ENCODE results near the gene WBP2. TPM values are rescaled to one million over a fixed set of nuclear protein-coding genes. Genes with fewer than 3 reads are reported as not detected.

The WBP2 gene
- total and polyA plus RNA-seq, 2 of the 13 experiments (the other 11 are each of a cell fraction or from before 2014, with no cell fraction given) = 29.2 to 29.5 TPM

DNA sequence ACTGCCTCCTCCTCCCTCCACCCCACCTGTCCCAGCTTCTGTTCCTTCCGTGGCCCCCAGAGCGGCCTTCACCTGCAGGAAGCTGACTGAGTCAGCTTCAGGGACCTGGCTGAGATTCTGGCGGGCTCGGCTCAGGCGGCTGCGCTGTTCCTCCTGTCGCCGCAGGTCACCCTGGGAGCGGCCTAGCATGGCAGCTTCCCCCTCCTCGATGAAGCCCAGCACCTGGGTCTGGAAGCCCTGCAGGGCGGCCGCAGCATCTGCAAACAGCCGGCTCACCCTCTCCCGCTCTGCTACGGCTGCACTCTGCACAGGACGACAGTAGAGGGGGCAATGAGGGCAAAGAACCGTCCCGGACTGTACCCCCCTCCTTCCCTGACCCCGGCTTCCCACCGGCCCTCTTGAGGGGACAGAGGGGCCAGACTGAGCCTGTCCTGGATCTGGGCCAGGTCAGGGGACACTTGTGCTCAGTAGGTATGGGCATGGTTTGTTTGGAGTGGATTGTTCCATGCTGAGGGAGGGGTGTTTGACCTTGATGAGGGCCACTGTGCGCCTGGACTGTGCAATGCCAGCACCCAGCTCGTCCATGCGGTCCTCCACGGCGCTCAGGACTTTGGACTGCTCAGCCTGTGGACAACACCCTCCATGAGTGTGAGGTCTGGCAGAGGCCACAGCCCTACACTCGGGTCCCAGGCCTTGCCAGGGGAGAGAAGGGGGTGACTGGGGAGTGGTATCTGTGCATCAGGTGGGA is 21.2 kb upstream of the WBP2 start (continued):
- TF ChIP-seq, protein P1, sequence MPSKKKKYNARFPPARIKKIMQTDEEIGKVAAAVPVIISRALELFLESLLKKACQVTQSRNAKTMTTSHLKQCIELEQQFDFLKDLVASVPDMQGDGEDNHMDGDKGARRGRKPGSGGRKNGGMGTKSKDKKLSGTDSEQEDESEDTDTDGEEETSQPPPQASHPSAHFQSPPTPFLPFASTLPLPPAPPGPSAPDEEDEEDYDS (CRISPR knock-in tag; IDR thresholded peaks at IDR 0.05) = peak; percentile 91
- TF ChIP-seq ZNF713 (CRISPR knock-in tag; IDR thresholded peaks at IDR 0.05) (no peak), ZNF746 (CRISPR knock-in tag; IDR thresholded peaks at IDR 0.05) (peak; percentile 99), CCAR2 (optimal IDR thresholded peaks at IDR 0.05; ENCODE audit: low read depth, low read length) (peak; percentile 28), ZNF350 (CRISPR knock-in tag; IDR thresholded peaks at IDR 0.05; ENCODE audit: borderline replicate concordance, low read depth) (peak; percentile 95), KAT8 (CRISPR knock-in tag; IDR thresholded peaks at IDR 0.05) (peak; percentile 82), GPN1 (CRISPR knock-in tag; IDR thresholded peaks at IDR 0.05; ENCODE audit: borderline replicate concordance) (peak; percentile 8; the same call in 1 of the 2 replicates), ZNF224 (CRISPR knock-in tag; IDR thresholded peaks at IDR 0.05) (peak; percentile 98), ETV5 (CRISPR knock-in tag; IDR thresholded peaks at IDR 0.05; ENCODE audit: borderline replicate concordance) (peak; percentile 77; the same call in 1 of the 2 replicates), MXD4 (CRISPR knock-in tag; IDR thresholded peaks at IDR 0.05) (peak; percentile 34; the same call in 1 of the 2 replicates), SOX13 (IDR thresholded peaks at IDR 0.05) (peak; percentile 59; the same call in 1 of the 2 replicates), SOX13 (CRISPR knock-in tag; conservative IDR thresholded peaks at IDR 0.05 in 1 of 2, IDR thresholded peaks at IDR 0.05 in 1 of 2) (peak; percentile 42 to 92; a peak in 2 of 4 replicates), POLR2G (IDR thresholded peaks at IDR 0.05; ENCODE audit: low read depth, low read length) (peak; percentile 97), MAZ (IDR thresholded peaks at IDR 0.05; ENCODE audit: borderline replicate concordance, low read depth, low read length) (no peak), MAZ (CRISPR knock-in tag; IDR thresholded peaks at IDR 0.05; ENCODE audit: low read depth) (peak; percentile 91; the same call in 1 of the 2 replicates), MAFG (CRISPR knock-in tag; IDR thresholded peaks at IDR 0.05) (no peak), REXO4 (CRISPR knock-in tag; IDR thresholded peaks at IDR 0.05; ENCODE audit: borderline replicate concordance) (no peak), ZFAT (CRISPR knock-in tag; conservative IDR thresholded peaks at IDR 0.05) (no peak), ZNF136 (CRISPR knock-in tag; IDR thresholded peaks at IDR 0.05; ENCODE audit: low read depth) (peak; percentile 95), CBX1 (IDR thresholded peaks at IDR 0.05; ENCODE audit: low read depth) (peak; percentile 58), ZFX (CRISPR knock-in tag; IDR thresholded peaks at IDR 0.05; ENCODE audit: low read depth) (peak; percentile 97), BCL6 (CRISPR knock-in tag; IDR thresholded peaks at IDR 0.05) (peak; percentile 85), MIER3 (CRISPR knock-in tag; IDR thresholded peaks at IDR 0.05; ENCODE audit: borderline replicate concordance) (peak; percentile 89; the same call in 1 of the 2 replicates), SMARCE1 (IDR thresholded peaks at IDR 0.05; ENCODE audit: borderline replicate concordance) (no peak), SP1 (IDR thresholded peaks at IDR 0.05) (no peak), SP1 (CRISPR knock-in tag; IDR thresholded peaks at IDR 0.05) (peak; percentile 51; the same call in 1 of the 2 replicates), KDM5B (CRISPR knock-in tag; IDR thresholded peaks at IDR 0.05; ENCODE audit: borderline replicate concordance) (peak; percentile 53), GTF3A (CRISPR knock-in tag; conservative IDR thresholded peaks at IDR 0.05) (peak; percentile 93; the same call in 1 of the 2 replicates), ZMYM2 (CRISPR knock-in tag; IDR thresholded peaks at IDR 0.05) (peak; percentile 91), ZNF317 (CRISPR knock-in tag; IDR thresholded peaks at IDR 0.05) (peak; percentile 91), ZNF232 (CRISPR knock-in tag; IDR thresholded peaks at IDR 0.05; ENCODE audit: borderline replicate concordance) (peak; percentile 92), ZNF251 (CRISPR knock-in tag; IDR thresholded peaks at IDR 0.05) (no peak), ZKSCAN5 (CRISPR knock-in tag; IDR thresholded peaks at IDR 0.05) (no peak), ZNF260 (CRISPR knock-in tag; IDR thresholded peaks at IDR 0.05; ENCODE audit: borderline replicate concordance, low read depth) (0 out of 2 replicates have a peak, but pooled peaks have one; percentile 30)

Measured in HepG2 (cell line).